GM12878 (cell line): Measurements from ENCODE around the gene NELFB. TPM values are rescaled to one million over a fixed set of nuclear protein-coding genes. Genes with fewer than 3 reads are reported as not detected.

Source experiments
- ATAC-seq: fragments of 200-7000 bp; cut with Tn5 transposase; 3 replicates; pipeline ENCODE4 v1.9.1; 2020; ENCODE audit warnings: mild to moderate bottlenecking, moderate library complexity
- BruUV-seq: library from RNA; stranded (reverse); fragments of 400-500 nt; replicated peaks from 2 replicates; lab custom pipeline; 2021; lab: Mats Ljungman, UMichigan
- CTCF ChIA-PET: fragments of 300-600 bp; sonication (Branson Sonifier 250); formaldehyde crosslinking; extraction: SDS; loops from one replicate; lab custom pipeline; 2021; ENCODE audit warnings: inconsistent platforms; lab: Yijun Ruan, JAX
- POLR2A ChIA-PET: fragments of 350-600 bp; formaldehyde crosslinking; extraction: SDS; loops from one replicate; lab custom pipeline; 2021; ENCODE audit warnings: inconsistent platforms; lab: Charles Lee
- RAD21 ChIA-PET: fragments of 300-600 bp; sonication (Branson Sonifier 250); formaldehyde crosslinking; loops from one replicate; lab custom pipeline; 2023; ENCODE audit warnings: antibody characterized with exemption; ENCODE audit not compliant: unreplicated experiment; lab: Charles Lee
- SMC1A ChIA-PET: fragments of 300-600 bp; sonication (Branson Sonifier 250); formaldehyde crosslinking; loops from one replicate; lab custom pipeline; 2023; ENCODE audit not compliant: unreplicated experiment, uncharacterized antibody; lab: Charles Lee
- DNase-seq: peaks from one replicate; pipeline ENCODE4 v3.0.0-alpha.2; 2011; ENCODE audit warnings: low read depth, low spot score
- FAIRE-seq: peaks from 3 replicates; lab custom pipeline; 2011; peaks lifted over from hg19 to GRCh38; lab: Jason Lieb, UNC
- H2AFZ ChIP-seq: 2 replicates; pipeline ENCODE4 v1.6.0; 2011; ENCODE audit warnings: low read depth, low read length, control low read depth; ENCODE audit not compliant: control insufficient read depth
- H3K27ac ChIP-seq: 2 replicates; pipeline ENCODE4 v1.5.1; 2011; ENCODE audit warnings: control low read depth; ENCODE audit not compliant: control insufficient read depth, insufficient read depth
- H3K27me3 ChIP-seq, 2 experiments: replicated peaks in 1 of 2; 2 replicates each; pipeline versions ENCODE4 v1.6.0 to v1.6.1; 2011; ENCODE audit warnings: low read length in 1 of 2; ENCODE audit not compliant: control insufficient read depth in 2 of 2, insufficient read depth in 2 of 2
- H3K36me3 ChIP-seq, 2 experiments: 2 replicates each; pipeline ENCODE4 v1.5.1; 2011; ENCODE audit warnings: low read length in 1 of 2; ENCODE audit not compliant: control insufficient read depth in 2 of 2, insufficient read depth in 2 of 2
- H3K4me1 ChIP-seq: 2 replicates; pipeline ENCODE4 v1.6.1; 2011; ENCODE audit warnings: mild to moderate bottlenecking, low read length, moderate library complexity, mixed read lengths; ENCODE audit not compliant: control insufficient read depth, insufficient read depth
- H3K4me2 ChIP-seq: 2 replicates; pipeline ENCODE4 v1.6.0; 2011; ENCODE audit warnings: control low read depth; ENCODE audit not compliant: control insufficient read depth, insufficient read depth
- H3K4me3 ChIP-seq: fragments of 200-600 bp; sonication (generic); 2 replicates; pipeline ENCODE4 v1.5.1; 2016
- H3K79me2 ChIP-seq: 2 replicates; pipeline ENCODE4 v1.6.0; 2011; ENCODE audit warnings: low read length; ENCODE audit not compliant: control insufficient read depth, insufficient read depth
- H3K9ac ChIP-seq: 2 replicates; pipeline ENCODE4 v1.8.0; 2011; ENCODE audit warnings: low read length, control low read depth, mixed read lengths; ENCODE audit not compliant: control insufficient read depth, insufficient read depth
- H3K9me3 ChIP-seq: replicated peaks from 3 replicates; pipeline ENCODE4 v1.5.1; 2011; ENCODE audit warnings: mild to moderate bottlenecking, low read length; ENCODE audit not compliant: control insufficient read depth, insufficient read depth
- H4K20me1 ChIP-seq: 2 replicates; pipeline ENCODE4 v1.6.0; 2011; ENCODE audit not compliant: control insufficient read depth, insufficient read depth
- BHLHE40 ChIP-seq, 2 experiments: fragments of 450-650 bp in 1 of 2; IDR thresholded peaks; 2 replicates each; pipeline ENCODE4 v1.6.1; 2011 to 2017; ENCODE audit warnings: low read depth in 2 of 2, borderline replicate concordance in 1 of 2, improper control_type of control experiment in 1 of 2, low read length in 1 of 2, mild to moderate bottlenecking in 1 of 2
- BRCA1 ChIP-seq: IDR thresholded peaks from 2 replicates; pipeline ENCODE4 v1.6.1; 2011; ENCODE audit warnings: low read depth, low read length, improper control_type of control experiment
- HDAC2 ChIP-seq: fragments of 200-600 bp; sonication (generic); IDR thresholded peaks from 2 replicates; pipeline ENCODE4 v1.6.1; 2017
- HDAC6 ChIP-seq: fragments of 200-600 bp; sonication (generic); IDR thresholded peaks from one replicate; pipeline ENCODE4 v1.8.0; 2017; ENCODE audit warnings: antibody characterized with exemption; ENCODE audit not compliant: unreplicated experiment
- NBN ChIP-seq: fragments of 450-650 bp; IDR thresholded peaks from 2 replicates; pipeline ENCODE4 v1.6.1; 2016
- NFYA ChIP-seq: IDR thresholded peaks from 2 replicates; pipeline ENCODE4 v1.6.1; 2011; ENCODE audit warnings: low read depth, mild to moderate bottlenecking, low read length, improper control_type of control experiment, borderline replicate concordance
- NR2C2 ChIP-seq: IDR thresholded peaks from 2 replicates; pipeline ENCODE4 v1.6.1; 2011; ENCODE audit warnings: borderline replicate concordance, low read depth; ENCODE audit not compliant: control insufficient read depth, insufficient read length
- NRF1 ChIP-seq: conservative IDR thresholded peaks from 2 replicates; pipeline ENCODE4 v1.6.1; 2011; ENCODE audit warnings: mild to moderate bottlenecking, low read depth, low read length, improper control_type of control experiment
- RB1 ChIP-seq: fragments of 450-650 bp; formaldehyde crosslinking; IDR thresholded peaks from 2 replicates; pipeline ENCODE4 v1.6.1; 2017; ENCODE audit warnings: mild to moderate bottlenecking, borderline replicate concordance
- RBBP5 ChIP-seq: fragments of 200-600 bp; sonication (generic); conservative IDR thresholded peaks from 2 replicates; pipeline ENCODE4 v1.6.1; 2016
- SIN3A ChIP-seq: IDR thresholded peaks from 2 replicates; pipeline ENCODE4 v1.6.1; 2012; ENCODE audit warnings: low read depth, low read length, improper control_type of control experiment
- SIX5 ChIP-seq: IDR thresholded peaks from 2 replicates; pipeline ENCODE4 v1.6.1; 2011; ENCODE audit warnings: mild to moderate bottlenecking, low read depth, low read length, moderate library complexity; ENCODE audit not compliant: severe bottlenecking
- SREBF2 ChIP-seq: IDR thresholded peaks from 2 replicates; pipeline ENCODE4 v1.6.1; 2012; ENCODE audit warnings: mild to moderate bottlenecking, low read length
- TARDBP ChIP-seq: IDR thresholded peaks from 2 replicates; pipeline ENCODE4 v1.6.1; 2016; ENCODE audit warnings: borderline replicate concordance
- TCF12 ChIP-seq: IDR thresholded peaks from 2 replicates; pipeline ENCODE4 v1.6.1; 2011; ENCODE audit warnings: low read depth, mild to moderate bottlenecking, low read length
- WRNIP1 ChIP-seq: IDR thresholded peaks from 2 replicates; pipeline ENCODE4 v1.6.1; 2011; ENCODE audit warnings: low read depth, low read length, improper control_type of control experiment, borderline replicate concordance
- ZSCAN29 ChIP-seq: fragments of 450-650 bp; IDR thresholded peaks from 2 replicates; pipeline ENCODE4 v1.6.1; 2017; ENCODE audit warnings: mild to moderate bottlenecking, moderate library complexity
- WGBS: methylation state at CpG from one replicate; pipeline ENCODE4 v1.1.6; 2016; ENCODE audit warnings: low lambda C conversion rate; ENCODE audit not compliant: insufficient replicate concordance, insufficient coverage; ENCODE audit errors: missing lambda C conversion rate; 5-methylcytosine and 5-hydroxymethylcytosine counted together
- in situ Hi-C: fragments of 300-500 bp; cut with MboI; formaldehyde crosslinking; loops from 9 replicates; pipeline ENCODE4 v1.14.3; 2018; ENCODE audit warnings: mixed read lengths
- intact Hi-C: fragments of 100-400 bp; cut with micrococcal nuclease; formaldehyde crosslinking; loops from one replicate; pipeline ENCODE4 v1.14.2; 2022; ENCODE audit not compliant: unreplicated experiment
- polyA plus RNA-seq, 11 experiments: library from polyadenylated mRNA; depleted of rRNA in 4 of 11; unstranded in 6 of 11; stranded (reverse) in 5 of 11; fragments of >200 nt; fragmentation: Nextera tagmentation in 4 of 11; fragmentation: Illumina TruSeq in 1 of 11; extraction: Ambion mirVana in 4 of 11; extraction: Trizol in 1 of 11; gene quantifications; 1 replicate in 1 of 11; 2 replicates in 10 of 11; pipeline versions ENCODE4 v1.2.1 to v1.2.3, GENCODE V29; 2011 to 2016; ENCODE audit warnings: inconsistent platforms in 2 of 11, missing spikeins in 2 of 11, low read depth in 1 of 11
- total RNA-seq, 4 experiments: library from RNA; depleted of rRNA in 3 of 4; stranded (reverse); fragments of >200 nt in 3 of 4; fragmentation: Illumina TruSeq in 1 of 4; extraction: Trizol in 1 of 4; gene quantifications; 2 replicates each; pipeline versions ENCODE4 v1.2.1 to v1.2.3, GENCODE V29; 2013 to 2021
- TF ChIP-seq, protein P1 (sequence below): IDR thresholded peaks from 2 replicates; pipeline ENCODE4 v1.6.1; 2011; ENCODE audit warnings: low read depth, mild to moderate bottlenecking, low read length, moderate library complexity, borderline replicate concordance; ENCODE audit errors: extremely low read depth
- TF ChIP-seq, protein P2 (sequence below): fragments of 450-650 bp; IDR thresholded peaks from 2 replicates; pipeline ENCODE4 v1.6.1; 2017; ENCODE audit warnings: borderline replicate concordance
- TF ChIP-seq, protein P3 (sequence below): fragments of 450-650 bp; formaldehyde crosslinking; IDR thresholded peaks from 2 replicates; pipeline ENCODE4 v1.5.0; 2022; ENCODE audit warnings: mild to moderate bottlenecking, missing genetic modification characterization

NELFB gene
- total and polyA plus RNA-seq, 10 of the 15 experiments (the other 5 are each of a cell fraction or from before 2014, with no cell fraction given), result 0.19 to 63.4 (median 30.9) TPM

DNA sequence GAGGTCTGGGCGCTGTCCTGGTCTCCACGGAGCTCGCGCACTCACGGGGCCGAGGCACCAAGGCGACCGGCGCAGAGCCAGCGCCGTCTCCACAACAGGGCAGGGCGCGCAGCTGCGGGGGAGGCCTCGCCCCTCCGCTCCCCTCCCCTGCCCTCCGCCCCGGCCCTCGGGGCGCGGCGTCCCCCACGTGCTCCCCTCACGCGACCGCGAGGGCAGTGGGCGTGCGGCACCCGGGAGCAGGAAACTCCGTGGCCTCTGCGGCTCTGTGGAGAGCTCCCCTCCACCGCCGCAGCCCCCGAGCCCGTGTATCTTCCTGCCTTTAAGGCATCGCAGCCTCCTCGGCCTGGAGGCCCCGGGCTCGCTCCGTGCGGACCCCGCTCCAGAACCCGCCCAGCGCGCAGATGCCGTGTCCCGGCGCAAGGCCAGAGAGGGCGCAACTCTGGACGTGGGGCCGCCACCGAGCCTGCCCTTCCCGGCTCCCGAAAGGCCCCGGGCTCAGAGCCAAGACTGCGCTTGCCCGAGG, 14.7 kb upstream of the NELFB start:
- Histone ChIP-seq H3K79me2 (peaks cover 30% of the 10 kb centered on the region), H3K27ac (peak overlapping the region; percentile 83), H4K20me1 (peaks cover 4% of the 10 kb centered on the region; the same call in 1 of the 2 replicates), H3K4me1 (peaks cover 42% of the 10 kb centered on the region), H2AFZ (peak overlapping the region; percentile 75), H3K36me3 (peaks cover 8 to 14% of the 10 kb centered on the region in 2 experiments), H3K27me3 (no peaks in the 10 kb centered on the region), H3K4me3 (peak overlapping the region; percentile 76), H3K9me3 (no peaks in the 10 kb centered on the region), H3K4me2 (peak overlapping the region; percentile 77), H3K9ac (peak overlapping the region; percentile 68)
- intact Hi-C loops, result no loop called here
- RAD21 ChIA-PET, result interaction anchor here (0.9 to 2.2 kb wide), 12 partner anchors 14 to 122 kb away, joined by 3 to 13 read pairs (median 4); partner anchors contain the start of genes NELFB, NRARP, RNF208 and TPRN
- under 1% methylated on average over 34 of the region's 58 CpGs for WGBS
- SMC1A ChIA-PET, result interaction anchor here (0.7 to 1.7 kb wide), 6 partner anchors 13 to 154 kb away, joined by 3 to 6 read pairs (median 3); partner anchors contain the start of gene MAN1B1
- POLR2A ChIA-PET, result interaction anchor here (0.5 to 9.2 kb wide), 29 partner anchors 10 to 361 kb away, joined by 3 to 112 read pairs (median 5); partner anchors contain the start of genes CYSRT1, EXD3, MAN1B1 and NELFB
- BruUV-seq, result TSS peak; percentile 77
- peak; percentile 61 for ATAC-seq
- CTCF ChIA-PET, result interaction anchor here (0.6 to 5.3 kb wide), 13 partner anchors 12 to 205 kb away, joined by 3 to 52 read pairs (median 4); partner anchors contain the start of genes CYSRT1, NELFB, RNF208 and RNF224
- no peak for FAIRE-seq
- in situ Hi-C loops, result no loop called here
- DNase-seq, result no peak
- TF ChIP-seq, protein P1, sequence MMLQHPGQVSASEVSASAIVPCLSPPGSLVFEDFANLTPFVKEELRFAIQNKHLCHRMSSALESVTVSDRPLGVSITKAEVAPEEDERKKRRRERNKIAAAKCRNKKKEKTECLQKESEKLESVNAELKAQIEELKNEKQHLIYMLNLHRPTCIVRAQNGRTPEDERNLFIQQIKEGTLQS, result 0 out of 2 replicates have a peak, but pooled peaks have one; percentile 38
- TF ChIP-seq TARDBP (0 out of 2 replicates have a peak, but pooled peaks have one; percentile 19), SIX5 (no peak), HDAC2 (0 out of 2 replicates have a peak, but pooled peaks have one; percentile 81), BHLHE40 (IDR thresholded peaks at IDR 0.05; ENCODE audit: borderline replicate concordance in 1 of 2, low read depth in 2 of 2, low read length in 1 of 2) (peak; percentile 99 to 100), WRNIP1 (no peak), HDAC6 (peak; percentile 72), NBN (peak; percentile 20), RB1 (peak; percentile 81; the same call in 1 of the 2 replicates), RBBP5 (no peak), NRF1 (no peak), SREBF2 (no peak), NFYA (no peak), TCF12 (0 out of 2 replicates have a peak, but pooled peaks have one; percentile 33), SIN3A (peak; percentile 62; the same call in 1 of the 2 replicates), ZSCAN29 (no peak), NR2C2 (no peak), BRCA1 (no peak)
- TF ChIP-seq, protein P2, sequence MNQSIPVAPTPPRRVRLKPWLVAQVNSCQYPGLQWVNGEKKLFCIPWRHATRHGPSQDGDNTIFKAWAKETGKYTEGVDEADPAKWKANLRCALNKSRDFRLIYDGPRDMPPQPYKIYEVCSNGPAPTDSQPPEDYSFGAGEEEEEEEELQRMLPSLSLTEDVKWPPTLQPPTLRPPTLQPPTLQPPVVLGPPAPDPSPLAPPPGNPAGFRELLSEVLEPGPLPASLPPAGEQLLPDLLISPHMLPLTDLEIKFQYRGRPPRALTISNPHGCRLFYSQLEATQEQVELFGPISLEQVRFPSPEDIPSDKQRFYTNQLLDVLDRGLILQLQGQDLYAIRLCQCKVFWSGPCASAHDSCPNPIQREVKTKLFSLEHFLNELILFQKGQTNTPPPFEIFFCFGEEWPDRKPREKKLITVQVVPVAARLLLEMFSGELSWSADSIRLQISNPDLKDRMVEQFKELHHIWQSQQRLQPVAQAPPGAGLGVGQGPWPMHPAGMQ, result no peak
- TF ChIP-seq, protein P3, sequence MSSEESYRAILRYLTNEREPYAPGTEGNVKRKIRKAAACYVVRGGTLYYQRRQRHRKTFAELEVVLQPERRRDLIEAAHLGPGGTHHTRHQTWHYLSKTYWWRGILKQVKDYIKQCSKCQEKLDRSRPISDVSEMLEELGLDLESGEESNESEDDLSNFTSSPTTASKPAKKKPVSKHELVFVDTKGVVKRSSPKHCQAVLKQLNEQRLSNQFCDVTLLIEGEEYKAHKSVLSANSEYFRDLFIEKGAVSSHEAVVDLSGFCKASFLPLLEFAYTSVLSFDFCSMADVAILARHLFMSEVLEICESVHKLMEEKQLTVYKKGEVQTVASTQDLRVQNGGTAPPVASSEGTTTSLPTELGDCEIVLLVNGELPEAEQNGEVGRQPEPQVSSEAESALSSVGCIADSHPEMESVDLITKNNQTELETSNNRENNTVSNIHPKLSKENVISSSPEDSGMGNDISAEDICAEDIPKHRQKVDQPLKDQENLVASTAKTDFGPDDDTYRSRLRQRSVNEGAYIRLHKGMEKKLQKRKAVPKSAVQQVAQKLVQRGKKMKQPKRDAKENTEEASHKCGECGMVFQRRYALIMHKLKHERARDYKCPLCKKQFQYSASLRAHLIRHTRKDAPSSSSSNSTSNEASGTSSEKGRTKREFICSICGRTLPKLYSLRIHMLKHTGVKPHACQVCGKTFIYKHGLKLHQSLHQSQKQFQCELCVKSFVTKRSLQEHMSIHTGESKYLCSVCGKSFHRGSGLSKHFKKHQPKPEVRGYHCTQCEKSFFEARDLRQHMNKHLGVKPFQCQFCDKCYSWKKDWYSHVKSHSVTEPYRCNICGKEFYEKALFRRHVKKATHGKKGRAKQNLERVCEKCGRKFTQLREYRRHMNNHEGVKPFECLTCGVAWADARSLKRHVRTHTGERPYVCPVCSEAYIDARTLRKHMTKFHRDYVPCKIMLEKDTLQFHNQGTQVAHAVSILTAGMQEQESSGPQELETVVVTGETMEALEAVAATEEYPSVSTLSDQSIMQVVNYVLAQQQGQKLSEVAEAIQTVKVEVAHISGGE, result no peak
